ENCODE measurements around the gene MSH5.

- TF ChIP-seq CTCF (IDR thresholded peaks at IDR 0.05), result no peak
- no peak for TF ChIP-seq EP300 (IDR thresholded peaks at IDR 0.05)
Measured at GRCh38 chr6:31765910-31766794, 26.3 kb downstream of the MSH5 start.

All from ovary (tissue), 3 donors.